GM12878 (cell line): ENCODE measurements around the gene BSPRY. TPM values are rescaled to one million over a fixed set of nuclear protein-coding genes. Genes with fewer than 3 reads are reported as not detected.

Experiments
- ATAC-seq: fragments of 200-7000 bp; cut with Tn5 transposase; 3 replicates; pipeline ENCODE4 v1.9.1; 2020; ENCODE audit warnings: mild to moderate bottlenecking, moderate library complexity
- BruUV-seq: library from RNA; stranded (reverse); fragments of 400-500 nt; replicated peaks from 2 replicates; lab custom pipeline; 2021; lab: Mats Ljungman, UMichigan
- CTCF ChIA-PET: fragments of 300-600 bp; sonication (Branson Sonifier 250); formaldehyde crosslinking; extraction: SDS; loops from one replicate; lab custom pipeline; 2021; ENCODE audit warnings: inconsistent platforms; lab: Yijun Ruan, JAX
- POLR2A ChIA-PET: fragments of 350-600 bp; formaldehyde crosslinking; extraction: SDS; loops from one replicate; lab custom pipeline; 2021; ENCODE audit warnings: inconsistent platforms; lab: Charles Lee
- RAD21 ChIA-PET: fragments of 300-600 bp; sonication (Branson Sonifier 250); formaldehyde crosslinking; loops from one replicate; lab custom pipeline; 2023; ENCODE audit warnings: antibody characterized with exemption; ENCODE audit not compliant: unreplicated experiment; lab: Charles Lee
- SMC1A ChIA-PET: fragments of 300-600 bp; sonication (Branson Sonifier 250); formaldehyde crosslinking; loops from one replicate; lab custom pipeline; 2023; ENCODE audit not compliant: unreplicated experiment, uncharacterized antibody; lab: Charles Lee
- DNase-seq: peaks from one replicate; pipeline ENCODE4 v3.0.0-alpha.2; 2011; ENCODE audit warnings: low read depth, low spot score
- FAIRE-seq: peaks from 3 replicates; lab custom pipeline; 2011; peaks lifted over from hg19 to GRCh38; lab: Jason Lieb, UNC
- H2AFZ ChIP-seq: 2 replicates; pipeline ENCODE4 v1.6.0; 2011; ENCODE audit warnings: low read depth, low read length, control low read depth; ENCODE audit not compliant: control insufficient read depth
- H3K27ac ChIP-seq: 2 replicates; pipeline ENCODE4 v1.5.1; 2011; ENCODE audit warnings: control low read depth; ENCODE audit not compliant: control insufficient read depth, insufficient read depth
- H3K27me3 ChIP-seq, 2 experiments: replicated peaks in 1 of 2; 2 replicates each; pipeline versions ENCODE4 v1.6.0 to v1.6.1; 2011; ENCODE audit warnings: low read length in 1 of 2; ENCODE audit not compliant: control insufficient read depth in 2 of 2, insufficient read depth in 2 of 2
- H3K36me3 ChIP-seq, 2 experiments: 2 replicates each; pipeline ENCODE4 v1.5.1; 2011; ENCODE audit warnings: low read length in 1 of 2; ENCODE audit not compliant: control insufficient read depth in 2 of 2, insufficient read depth in 2 of 2
- H3K4me1 ChIP-seq: 2 replicates; pipeline ENCODE4 v1.6.1; 2011; ENCODE audit warnings: mild to moderate bottlenecking, low read length, moderate library complexity, mixed read lengths; ENCODE audit not compliant: control insufficient read depth, insufficient read depth
- H3K4me2 ChIP-seq: 2 replicates; pipeline ENCODE4 v1.6.0; 2011; ENCODE audit warnings: control low read depth; ENCODE audit not compliant: control insufficient read depth, insufficient read depth
- H3K4me3 ChIP-seq: fragments of 200-600 bp; sonication (generic); 2 replicates; pipeline ENCODE4 v1.5.1; 2016
- H3K79me2 ChIP-seq: 2 replicates; pipeline ENCODE4 v1.6.0; 2011; ENCODE audit warnings: low read length; ENCODE audit not compliant: control insufficient read depth, insufficient read depth
- H3K9ac ChIP-seq: 2 replicates; pipeline ENCODE4 v1.8.0; 2011; ENCODE audit warnings: low read length, control low read depth, mixed read lengths; ENCODE audit not compliant: control insufficient read depth, insufficient read depth
- H3K9me3 ChIP-seq: replicated peaks from 3 replicates; pipeline ENCODE4 v1.5.1; 2011; ENCODE audit warnings: mild to moderate bottlenecking, low read length; ENCODE audit not compliant: control insufficient read depth, insufficient read depth
- H4K20me1 ChIP-seq: 2 replicates; pipeline ENCODE4 v1.6.0; 2011; ENCODE audit not compliant: control insufficient read depth, insufficient read depth
- BCL11A ChIP-seq: IDR thresholded peaks from 2 replicates; pipeline ENCODE4 v1.6.1; 2011; ENCODE audit warnings: low read depth, low read length
- CBFB ChIP-seq: IDR thresholded peaks from 2 replicates; pipeline ENCODE4 v1.6.1; 2016; ENCODE audit warnings: antibody characterized with exemption, low read depth
- CHD2 ChIP-seq: IDR thresholded peaks from 2 replicates; pipeline ENCODE4 v1.6.1; 2011; ENCODE audit warnings: low read depth, low read length, improper control_type of control experiment, borderline replicate concordance
- CHD4 ChIP-seq: fragments of 200-600 bp; sonication (generic); IDR thresholded peaks from 2 replicates; pipeline ENCODE4 v1.6.1; 2016; ENCODE audit warnings: mild to moderate bottlenecking
- GATAD2B ChIP-seq: fragments of 450-650 bp; conservative IDR thresholded peaks from 2 replicates; pipeline ENCODE4 v1.6.1; 2017; ENCODE audit warnings: low read depth, mild to moderate bottlenecking, moderate library complexity
- HDGF ChIP-seq: fragments of 450-650 bp; IDR thresholded peaks from 2 replicates; pipeline ENCODE4 v1.6.1; 2016; ENCODE audit warnings: antibody characterized with exemption
- HSF1 ChIP-seq: fragments of 150-350 bp; IDR thresholded peaks from 2 replicates; pipeline ENCODE4 v1.6.1; 2014; ENCODE audit warnings: mild to moderate bottlenecking, low read depth, low read length
- IKZF2 ChIP-seq, 2 experiments: fragments of 450-650 bp; IDR thresholded peaks; 2 replicates each; pipeline ENCODE4 v1.6.1; 2017; ENCODE audit warnings: mild to moderate bottlenecking in 2 of 2, moderate library complexity in 2 of 2
- IRF4 ChIP-seq: IDR thresholded peaks from 2 replicates; pipeline ENCODE4 v1.6.1; 2011; ENCODE audit warnings: low read depth, low read length
- MEF2A ChIP-seq: IDR thresholded peaks from 2 replicates; pipeline ENCODE4 v1.6.1; 2011; ENCODE audit warnings: low read depth, mild to moderate bottlenecking, low read length, moderate library complexity; ENCODE audit not compliant: insufficient read depth
- PKNOX1 ChIP-seq: fragments of 450-650 bp; IDR thresholded peaks from 2 replicates; pipeline ENCODE4 v1.6.1; 2016; ENCODE audit warnings: mild to moderate bottlenecking
- RAD51 ChIP-seq: fragments of 450-650 bp; IDR thresholded peaks from 2 replicates; pipeline ENCODE4 v1.6.1; 2016; ENCODE audit warnings: moderate library complexity, mild to moderate bottlenecking, inconsistent platforms
- RELB ChIP-seq: fragments of 450-650 bp; IDR thresholded peaks from 2 replicates; pipeline ENCODE4 v1.6.1; 2017; ENCODE audit warnings: low read depth, mild to moderate bottlenecking, moderate library complexity
- SIX5 ChIP-seq: IDR thresholded peaks from 2 replicates; pipeline ENCODE4 v1.6.1; 2011; ENCODE audit warnings: mild to moderate bottlenecking, low read depth, low read length, moderate library complexity; ENCODE audit not compliant: severe bottlenecking
- SREBF1 ChIP-seq: IDR thresholded peaks from 2 replicates; pipeline ENCODE4 v1.6.1; 2012; ENCODE audit warnings: mild to moderate bottlenecking, low read length
- TAF1 ChIP-seq: IDR thresholded peaks from 2 replicates; pipeline ENCODE4 v1.6.1; 2011; ENCODE audit warnings: mild to moderate bottlenecking, low read depth, low read length, borderline replicate concordance
- TCF12 ChIP-seq: IDR thresholded peaks from 2 replicates; pipeline ENCODE4 v1.6.1; 2011; ENCODE audit warnings: low read depth, mild to moderate bottlenecking, low read length
- ZSCAN29 ChIP-seq: fragments of 450-650 bp; IDR thresholded peaks from 2 replicates; pipeline ENCODE4 v1.6.1; 2017; ENCODE audit warnings: mild to moderate bottlenecking, moderate library complexity
- WGBS: methylation state at CpG from one replicate; pipeline ENCODE4 v1.1.6; 2016; ENCODE audit warnings: low lambda C conversion rate; ENCODE audit not compliant: insufficient replicate concordance, insufficient coverage; ENCODE audit errors: missing lambda C conversion rate; 5-methylcytosine and 5-hydroxymethylcytosine counted together
- in situ Hi-C: fragments of 300-500 bp; cut with MboI; formaldehyde crosslinking; loops from 9 replicates; pipeline ENCODE4 v1.14.3; 2018; ENCODE audit warnings: mixed read lengths
- intact Hi-C: fragments of 100-400 bp; cut with micrococcal nuclease; formaldehyde crosslinking; loops from one replicate; pipeline ENCODE4 v1.14.2; 2022; ENCODE audit not compliant: unreplicated experiment
- polyA plus RNA-seq, 11 experiments: library from polyadenylated mRNA; depleted of rRNA in 4 of 11; unstranded in 6 of 11; stranded (reverse) in 5 of 11; fragments of >200 nt; fragmentation: Nextera tagmentation in 4 of 11; fragmentation: Illumina TruSeq in 1 of 11; extraction: Ambion mirVana in 4 of 11; extraction: Trizol in 1 of 11; gene quantifications; 1 replicate in 1 of 11; 2 replicates in 10 of 11; pipeline versions ENCODE4 v1.2.1 to v1.2.3, GENCODE V29; 2011 to 2016; ENCODE audit warnings: inconsistent platforms in 2 of 11, missing spikeins in 2 of 11, low read depth in 1 of 11
- total RNA-seq, 4 experiments: library from RNA; depleted of rRNA in 3 of 4; stranded (reverse); fragments of >200 nt in 3 of 4; fragmentation: Illumina TruSeq in 1 of 4; extraction: Trizol in 1 of 4; gene quantifications; 2 replicates each; pipeline versions ENCODE4 v1.2.1 to v1.2.3, GENCODE V29; 2013 to 2021

BSPRY gene
- total and polyA plus RNA-seq, 10 of the 15 experiments (the other 5 are each of a cell fraction or from before 2014, with no cell fraction given): 0.45 to 6.3 (median 4.1) TPM

GRCh38 chr9:113410207-113410864, 61.0 kb downstream of the BSPRY start, which contains the start of the genes C9orf43 and POLE3 (continued):
- 0 out of 2 replicates have a peak, but pooled peaks have one; percentile 56 for TF ChIP-seq MEF2A

- H3K27me3 ChIP-seq: no peaks in the 10 kb centered on the region
- H3K4me1 ChIP-seq: peaks cover 19% of the 10 kb centered on the region; the same call in 1 of the 2 replicates
- no peaks in the 10 kb centered on the region for H3K79me2 ChIP-seq
- ChIA-PET RAD21 (interaction anchor here (0.6 to 1.3 kb wide), 6 partner anchors 11 to 1281 kb away, joined by 3 to 6 read pairs (median 3); no protein-coding TSS in a partner anchor), POLR2A (interaction anchor here (0.6 to 0.9 kb wide), 3 partner anchors 100 to 178 kb away, joined by 3 to 4 read pairs (median 4); no protein-coding TSS in a partner anchor), SMC1A (interaction anchor here (0.8 to 2.2 kb wide), 5 partner anchors 14 to 242 kb away, joined by 3 to 7 read pairs (median 3); partner anchors contain the start of gene ALAD), CTCF (interaction anchor here (0.6 to 3.3 kb wide), 10 partner anchors 8 to 252 kb away, joined by 3 to 13 read pairs (median 4); partner anchors contain the start of gene ALAD)
- H3K4me2 ChIP-seq: 0 out of 2 replicates have a peak overlapping the region, but pooled peaks have one; percentile 5
- intact Hi-C loops: no loop called here
- in situ Hi-C loops: no loop called here
- no peaks in the 10 kb centered on the region for H4K20me1 ChIP-seq
- no peaks in the 10 kb centered on the region for H3K36me3 ChIP-seq
- no peaks in the 10 kb centered on the region for H3K9me3 ChIP-seq
- peak; percentile 67 for DNase-seq
- H3K9ac ChIP-seq: peak overlapping the region; percentile 59
- H3K4me3 ChIP-seq: no peak overlapping the region
- WGBS: 19% methylated on average over 3 of the region's 3 CpGs
- no TSS peak for BruUV-seq
- peak; percentile 99 for ATAC-seq
- peak overlapping the region; percentile 69 for H3K27ac ChIP-seq
- H2AFZ ChIP-seq: peak overlapping the region; percentile 78
- FAIRE-seq: peak; percentile 93
- TF ChIP-seq SREBF1 (no peak), IRF4 (peak; percentile 72), RELB (peak; percentile 47; the same call in 1 of the 2 replicates), BCL11A (0 out of 2 replicates have a peak, but pooled peaks have one; percentile 5), CBFB (no peak), PKNOX1 (no peak), IKZF2 (IDR thresholded peaks at IDR 0.05) (peak; percentile 63 to 70; a peak in 2 of 4 replicates), SIX5 (no peak), GATAD2B (0 out of 2 replicates have a peak, but pooled peaks have one; percentile 53), HDGF (peak; percentile 83), TCF12 (peak; percentile 81), TAF1 (peak; percentile 39; the same call in 1 of the 2 replicates), RAD51 (no peak), CHD2 (0 out of 2 replicates have a peak, but pooled peaks have one; percentile 14), CHD4 (no peak), ZSCAN29 (no peak), HSF1 (no peak)
Observed at GRCh38 chr9:113416149-113416721, 66.9 kb downstream of the BSPRY start.
